Activated CD4-positive, alpha-beta memory T cell treated with anti-CD3 and anti-CD28 coated beads for 36 hours (primary cell): ENCODE results near the gene INSYN2A. TPM values are rescaled to one million over a fixed set of nuclear protein-coding genes. Genes with fewer than 3 reads are reported as not detected.

ENCODE experiments used
- CTCF ChIA-PET: fragments of 350-600 bp; sonication (Branson Sonifier 250); formaldehyde crosslinking; loops from one replicate; lab custom pipeline; 2021; ENCODE audit warnings: antibody characterized with exemption, inconsistent platforms; lab: Charles Lee
- POLR2A ChIA-PET: fragments of 350-600 bp; sonication (Branson Sonifier 250); formaldehyde crosslinking; loops from one replicate; lab custom pipeline; 2021; ENCODE audit warnings: antibody characterized with exemption; lab: Charles Lee
- DNase-seq: peaks from one replicate; pipeline ENCODE4 v3.0.0-alpha.2; 2020
- H3K27ac Mint-ChIP-seq: one replicate; pipeline ENCODE4 v1.8.0; 2021; ENCODE audit warnings: mixed read lengths
- H3K27me3 Mint-ChIP-seq: one replicate; pipeline ENCODE4 v1.8.0; 2021; ENCODE audit warnings: mixed read lengths
- H3K36me3 Mint-ChIP-seq: one replicate; pipeline ENCODE4 v1.8.0; 2021; ENCODE audit warnings: mixed read lengths
- H3K4me1 Mint-ChIP-seq: one replicate; pipeline ENCODE4 v1.8.0; 2021; ENCODE audit warnings: low read depth, mixed read lengths
- H3K4me3 Mint-ChIP-seq: one replicate; pipeline ENCODE4 v1.8.0; 2021; ENCODE audit warnings: mild to moderate bottlenecking, mixed read lengths
- H3K9me3 Mint-ChIP-seq: one replicate; pipeline ENCODE4 v1.8.0; 2021; ENCODE audit warnings: mixed read lengths
- intact Hi-C: fragments of 100-400 bp; cut with micrococcal nuclease; formaldehyde crosslinking; loops from one replicate; pipeline ENCODE4 v1.15.1; 2023
- total RNA-seq, 2 experiments: library from RNA; stranded (reverse); gene quantifications; one replicate each; pipeline ENCODE4 v1.2.3, GENCODE V29; 2021

INSYN2A gene
- total RNA-seq, 2 experiments from 2014 or later, result not detected

GRCh38 chr10:127161482-127161881, 34.9 kb downstream of the INSYN2A start:
- no peaks in the 10 kb centered on the region for H3K4me1 Mint-ChIP-seq
- H3K36me3 Mint-ChIP-seq, result no peaks in the 10 kb centered on the region
- intact Hi-C loops, result no loop called here
- ChIA-PET POLR2A (no interaction called here), CTCF (no interaction called here)
- H3K27ac Mint-ChIP-seq, result no peak overlapping the region
- H3K9me3 Mint-ChIP-seq, result no peaks in the 10 kb centered on the region
- no peak overlapping the region for H3K4me3 Mint-ChIP-seq
- no peak for DNase-seq
- no peaks in the 10 kb centered on the region for H3K27me3 Mint-ChIP-seq

DNA sequence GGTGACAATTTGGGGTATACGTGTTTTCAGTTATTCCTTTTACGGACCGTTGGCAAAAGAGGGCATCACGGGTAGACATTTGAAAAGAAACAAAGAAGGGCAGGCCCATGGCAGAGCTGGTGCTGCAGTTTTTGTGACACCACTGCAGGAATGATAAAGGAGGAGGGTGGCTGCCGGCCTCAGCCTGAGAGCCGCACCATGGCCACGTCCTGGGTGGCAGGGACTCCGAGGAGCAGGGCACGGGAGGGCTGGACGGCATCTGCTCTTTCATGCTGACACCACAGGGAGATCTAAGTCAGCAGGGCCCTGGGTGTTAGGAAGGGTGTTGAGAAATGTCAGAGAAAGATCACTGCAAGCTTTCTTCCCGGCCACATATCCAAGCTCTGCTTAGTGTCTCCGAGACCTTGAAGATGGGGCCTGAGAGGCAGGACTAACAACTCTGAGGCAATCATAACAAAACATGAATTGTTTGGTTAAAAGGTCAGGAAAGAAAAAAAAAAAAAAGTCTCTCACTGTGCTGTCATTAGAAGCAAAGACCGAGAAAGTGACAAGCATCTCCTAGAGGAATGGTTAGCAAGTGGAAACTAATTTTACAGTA, 36.6 kb downstream of the INSYN2A start:
- DNase-seq, result no peak
- Mint-ChIP-seq H3K27ac (no peak overlapping the region), H3K9me3 (no peaks in the 10 kb centered on the region), H3K27me3 (no peaks in the 10 kb centered on the region), H3K36me3 (no peaks in the 10 kb centered on the region), H3K4me1 (no peaks in the 10 kb centered on the region), H3K4me3 (no peak overlapping the region)
- intact Hi-C loops, result no loop called here
- ChIA-PET POLR2A (no interaction called here), CTCF (no interaction called here)

GRCh38 chr10:127158662-127159061, 37.7 kb downstream of the INSYN2A start:
- no peaks in the 10 kb centered on the region for H3K4me1 Mint-ChIP-seq
- ChIA-PET POLR2A (no interaction called here), CTCF (no interaction called here)
- H3K27me3 Mint-ChIP-seq, result no peaks in the 10 kb centered on the region
- intact Hi-C loops, result no loop called here
- H3K36me3 Mint-ChIP-seq, result no peaks in the 10 kb centered on the region
- no peaks in the 10 kb centered on the region for H3K9me3 Mint-ChIP-seq
- H3K27ac Mint-ChIP-seq, result no peak overlapping the region
- H3K4me3 Mint-ChIP-seq, result no peak overlapping the region
- no peak for DNase-seq

DNA sequence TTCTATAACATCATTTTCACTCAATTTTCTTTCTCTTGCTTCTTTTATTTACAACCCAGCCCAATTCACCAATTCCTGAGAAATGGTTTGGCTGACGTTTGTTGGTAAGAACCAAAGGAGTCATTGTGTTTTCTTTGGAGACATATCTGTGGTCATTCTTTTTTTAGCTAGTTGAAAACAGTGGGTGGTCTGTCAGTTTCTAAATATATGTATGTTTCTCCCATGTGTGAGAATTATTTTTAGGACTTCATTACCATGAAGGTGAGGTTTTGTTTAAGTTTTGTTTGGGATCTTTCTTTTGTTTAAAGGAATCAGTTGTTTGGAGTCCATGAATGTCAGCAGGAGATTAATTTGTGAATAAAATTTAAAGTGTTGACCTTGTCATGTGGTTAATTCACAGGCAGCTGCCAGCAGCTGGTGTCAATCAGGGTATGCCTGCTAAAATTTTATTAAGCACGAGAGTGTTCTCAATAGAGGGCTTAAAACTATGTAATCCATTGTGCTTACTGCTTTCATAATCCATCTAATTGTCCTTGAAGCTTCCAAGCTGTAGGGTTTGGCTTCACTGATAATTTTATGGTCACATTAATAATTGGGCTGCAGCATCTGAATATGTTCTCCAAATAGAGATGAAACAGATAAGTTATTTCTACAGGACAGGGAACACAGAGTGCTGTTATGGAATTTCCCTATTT, 38.7 kb downstream of the INSYN2A start:
- no peak overlapping the region for H3K27ac Mint-ChIP-seq
- CTCF ChIA-PET, result no interaction called here
- H3K4me3 Mint-ChIP-seq, result no peak overlapping the region
- no peaks in the 10 kb centered on the region for H3K4me1 Mint-ChIP-seq
- intact Hi-C loops, result no loop called here
- H3K27me3 Mint-ChIP-seq, result no peaks in the 10 kb centered on the region
- POLR2A ChIA-PET, result no interaction called here
- DNase-seq, result no peak
- no peaks in the 10 kb centered on the region for H3K36me3 Mint-ChIP-seq
- no peaks in the 10 kb centered on the region for H3K9me3 Mint-ChIP-seq

DNA sequence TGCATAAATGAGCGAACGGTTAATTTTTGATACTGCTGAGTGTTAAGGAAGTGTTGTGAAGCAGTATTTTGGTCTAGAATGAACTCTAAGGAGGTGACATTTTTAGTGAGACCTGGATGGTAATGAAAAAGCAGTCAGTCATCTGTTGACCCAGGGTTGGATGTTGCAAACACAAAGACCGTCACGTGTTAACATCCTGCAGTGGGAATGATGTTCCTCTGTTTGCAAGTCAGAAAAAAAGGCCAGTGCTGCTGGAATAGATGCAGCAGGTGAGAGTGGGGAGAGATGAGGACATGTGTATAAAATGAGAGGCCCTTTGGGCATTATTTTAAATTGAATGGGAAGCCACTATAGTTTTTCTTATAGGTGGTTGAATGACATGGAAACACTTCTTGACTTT, 39.3 kb downstream of the INSYN2A start:
- no peak overlapping the region for H3K27ac Mint-ChIP-seq
- POLR2A ChIA-PET, result no interaction called here

GRCh38 chr10:127154831-127155620, 41.4 kb downstream of the INSYN2A start:
- ChIA-PET CTCF (no interaction called here), POLR2A (no interaction called here)
- Mint-ChIP-seq H3K4me3 (no peak overlapping the region), H3K27me3 (no peaks in the 10 kb centered on the region), H3K4me1 (no peaks in the 10 kb centered on the region), H3K9me3 (no peaks in the 10 kb centered on the region), H3K27ac (no peak overlapping the region), H3K36me3 (no peaks in the 10 kb centered on the region)
- intact Hi-C loops, result no loop called here
- no peak for DNase-seq

More for the DNA sequence above, 39.3 kb downstream of the INSYN2A start:
- intact Hi-C loops, result no loop called here
- Mint-ChIP-seq H3K4me1 (no peaks in the 10 kb centered on the region), H3K36me3 (no peaks in the 10 kb centered on the region), H3K9me3 (no peaks in the 10 kb centered on the region), H3K4me3 (no peak overlapping the region), H3K27me3 (no peaks in the 10 kb centered on the region)
- DNase-seq, result no peak
- CTCF ChIA-PET, result no interaction called here

- no peak for DNase-seq
- Mint-ChIP-seq H3K9me3 (no peaks in the 10 kb centered on the region), H3K36me3 (no peaks in the 10 kb centered on the region), H3K27me3 (peaks cover 3% of the 10 kb centered on the region), H3K4me1 (no peaks in the 10 kb centered on the region), H3K27ac (no peak overlapping the region), H3K4me3 (no peak overlapping the region)
- ChIA-PET CTCF (no interaction called here), POLR2A (no interaction called here)
- intact Hi-C loops, result no loop called here
These were observed 43.2 kb downstream of the INSYN2A start for GRCh38 chr10:127153181-127153580.

DNA sequence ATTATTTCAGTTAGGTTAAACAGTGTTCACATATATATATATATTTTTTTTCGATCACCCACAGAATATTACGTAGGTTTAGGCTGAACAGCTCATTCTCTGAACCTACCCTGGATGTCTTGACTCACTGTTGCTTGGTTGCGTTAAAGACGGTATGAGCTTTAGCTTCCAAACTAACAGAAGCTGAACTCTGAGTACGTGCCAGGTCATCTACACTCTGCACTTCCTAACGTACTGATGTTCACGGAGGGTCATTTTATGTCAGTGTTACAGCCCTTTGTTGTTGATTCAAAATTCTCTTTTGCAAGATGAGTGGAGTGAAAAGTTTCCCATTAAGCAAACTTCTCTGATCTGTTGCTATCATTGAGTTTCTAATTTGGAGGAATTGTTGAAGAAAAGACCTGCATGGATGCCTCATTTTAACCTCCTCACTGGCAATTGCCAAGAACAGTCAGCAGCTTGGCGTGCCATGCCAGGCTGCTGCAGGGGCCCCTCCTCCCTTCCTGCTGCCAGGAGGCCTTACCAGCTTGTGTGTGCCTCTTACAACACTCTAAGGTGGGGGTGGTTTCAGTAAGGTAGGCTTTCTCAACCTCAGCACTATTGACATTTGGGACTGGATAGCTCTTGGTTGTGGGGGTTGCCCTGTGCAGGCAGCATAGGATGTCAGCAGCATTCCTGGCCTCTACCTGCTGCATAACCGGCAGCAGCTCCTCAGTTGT, 44.3 kb downstream of the INSYN2A start:
- Mint-ChIP-seq H3K4me3 (no peak overlapping the region), H3K9me3 (no peaks in the 10 kb centered on the region), H3K36me3 (no peaks in the 10 kb centered on the region), H3K27me3 (peaks cover 5% of the 10 kb centered on the region), H3K4me1 (no peaks in the 10 kb centered on the region), H3K27ac (no peak overlapping the region)
- POLR2A ChIA-PET, result no interaction called here
- CTCF ChIA-PET, result no interaction called here
- DNase-seq, result no peak
- intact Hi-C loops, result no loop called here

GRCh38 chr10:127151541-127151940, 44.9 kb downstream of the INSYN2A start:
- Mint-ChIP-seq H3K9me3 (no peaks in the 10 kb centered on the region), H3K4me3 (no peak overlapping the region), H3K36me3 (no peaks in the 10 kb centered on the region), H3K4me1 (no peaks in the 10 kb centered on the region), H3K27me3 (peaks cover 5% of the 10 kb centered on the region), H3K27ac (no peak overlapping the region)
- intact Hi-C loops, result no loop called here
- POLR2A ChIA-PET, result no interaction called here
- DNase-seq, result no peak
- CTCF ChIA-PET, result no interaction called here

- Mint-ChIP-seq H3K36me3 (no peaks in the 10 kb centered on the region), H3K4me3 (no peak overlapping the region), H3K9me3 (no peaks in the 10 kb centered on the region), H3K27ac (no peak overlapping the region), H3K4me1 (no peaks in the 10 kb centered on the region), H3K27me3 (peaks cover 5% of the 10 kb centered on the region)
- DNase-seq, result no peak
- ChIA-PET CTCF (no interaction called here), POLR2A (no interaction called here)
- intact Hi-C loops, result no loop called here
These were observed 46.3 kb downstream of the INSYN2A start for GRCh38 chr10:127150136-127150535.

- H3K27ac Mint-ChIP-seq, result no peak overlapping the region
- peaks cover 5% of the 10 kb centered on the region for H3K27me3 Mint-ChIP-seq
- no peaks in the 10 kb centered on the region for H3K9me3 Mint-ChIP-seq
- intact Hi-C loops, result no loop called here
- H3K4me1 Mint-ChIP-seq, result no peaks in the 10 kb centered on the region
- H3K36me3 Mint-ChIP-seq, result no peaks in the 10 kb centered on the region
- no peak overlapping the region for H3K4me3 Mint-ChIP-seq
- ChIA-PET CTCF (no interaction called here), POLR2A (no interaction called here)
- no peak for DNase-seq
These were observed 46.8 kb downstream of the INSYN2A start for GRCh38 chr10:127149501-127150081.

DNA sequence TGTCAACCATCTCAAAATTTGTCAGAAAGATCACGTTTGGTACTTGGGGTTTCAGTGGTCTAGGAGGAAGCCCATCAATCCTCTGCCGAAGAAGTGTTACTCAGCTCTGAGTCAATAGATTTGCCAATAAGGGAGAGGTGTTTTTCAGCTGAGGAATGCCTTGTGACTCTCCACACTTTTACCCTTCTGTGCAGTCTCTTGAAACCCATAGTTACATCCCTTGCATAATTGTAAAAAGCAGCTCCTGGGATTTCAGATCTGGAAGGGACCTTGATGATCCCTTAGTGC, 47.5 kb downstream of the INSYN2A start:
- H3K27ac Mint-ChIP-seq, result no peak overlapping the region
- no peak overlapping the region for H3K4me3 Mint-ChIP-seq
- DNase-seq, result no peak
- peaks cover 5% of the 10 kb centered on the region for H3K27me3 Mint-ChIP-seq
- intact Hi-C loops, result no loop called here
- H3K4me1 Mint-ChIP-seq, result no peaks in the 10 kb centered on the region
- POLR2A ChIA-PET, result no interaction called here
- H3K9me3 Mint-ChIP-seq, result no peaks in the 10 kb centered on the region
- no peaks in the 10 kb centered on the region for H3K36me3 Mint-ChIP-seq
- CTCF ChIA-PET, result no interaction called here
